K562 (cell line): ENCODE results near the gene MYMX. TPM values are rescaled to one million over a fixed set of nuclear protein-coding genes. Genes with fewer than 3 reads are reported as not detected.

Experiments used
- ATAC-seq: fragments of 200-7000 bp; cut with Tn5 transposase; 3 replicates; pipeline ENCODE4 v1.9.1; 2020; ENCODE audit warnings: moderate library complexity
- BruUV-seq: library from RNA; stranded (reverse); fragments of 400-500 nt; replicated peaks from 2 replicates; lab custom pipeline; 2021; lab: Mats Ljungman, UMichigan
- CTCF ChIA-PET: fragments of 300-600 bp; formaldehyde crosslinking; extraction: SDS; loops from one replicate; lab custom pipeline; 2021; ENCODE audit warnings: low intra/inter-chr PET ratio; lab: Yijun Ruan, JAX
- POLR2A ChIA-PET: fragments of 300-600, 350-650 bp; sonication (Branson Sonifier 250); formaldehyde crosslinking; extraction: SDS; loops from one replicate; lab custom pipeline; 2021; ENCODE audit warnings: antibody characterized with exemption, inconsistent platforms; lab: Yijun Ruan, JAX
- DNase-seq, 4 experiments: peaks; one replicate each; pipeline versions ENCODE4 v3.0.0 to v3.0.0-alpha.2; 2011 to 2018; ENCODE audit warnings: low spot score in 3 of 4, mixed read lengths in 3 of 4; ENCODE audit errors: extremely low read depth in 1 of 4
- FAIRE-seq: peaks from 2 replicates; lab custom pipeline; 2011; peaks lifted over from hg19 to GRCh38; lab: Jason Lieb, UNC
- H2AFZ ChIP-seq: 2 replicates; pipeline ENCODE4 v1.6.0; 2011; ENCODE audit warnings: low read depth, low read length, control low read depth, inconsistent platforms
- H3K27ac ChIP-seq: fragments of 200-600 bp; 3 replicates; pipeline ENCODE4 v1.8.0; 2011; ENCODE audit warnings: low read depth, mild to moderate bottlenecking, control low read depth, inconsistent platforms, low read length, moderate library complexity, mixed read lengths; ENCODE audit errors: extremely low read depth
- H3K27me3 ChIP-seq, 2 experiments: fragments of 300-600 bp in 1 of 2; 2 replicates in 1 of 2; 3 replicates in 1 of 2; pipeline versions ENCODE4 v1.6.0 to v1.8.0; 2011; ENCODE audit warnings: inconsistent platforms in 2 of 2, low read length in 2 of 2, mild to moderate bottlenecking in 1 of 2, mixed read lengths in 1 of 2, moderate library complexity in 1 of 2; ENCODE audit not compliant: control insufficient read depth in 2 of 2, insufficient read depth in 2 of 2
- H3K36me3 ChIP-seq: fragments of 300-600 bp; 3 replicates; pipeline ENCODE4 v1.8.0; 2011; ENCODE audit warnings: mild to moderate bottlenecking, low read length, inconsistent platforms; ENCODE audit not compliant: control insufficient read depth, insufficient read depth
- H3K4me1 ChIP-seq, 2 experiments: fragments of 200-600 bp in 1 of 2; replicated peaks in 1 of 2; 2 replicates in 1 of 2; 3 replicates in 1 of 2; pipeline versions ENCODE4 v1.5.1 to v1.8.0; 2011; ENCODE audit warnings: inconsistent platforms in 2 of 2, low read length in 2 of 2, mild to moderate bottlenecking in 1 of 2, mixed read lengths in 1 of 2, moderate library complexity in 1 of 2; ENCODE audit not compliant: control insufficient read depth in 2 of 2, insufficient read depth in 2 of 2
- H3K4me2 ChIP-seq: 2 replicates; pipeline ENCODE4 v1.6.1; 2011; ENCODE audit warnings: low read length, control low read depth, inconsistent platforms, mixed read lengths; ENCODE audit not compliant: insufficient read depth
- H3K4me3 ChIP-seq: fragments of 200-600 bp; sonication (generic), shearing (Covaris generic); 2 replicates; pipeline ENCODE4 v1.5.1; 2016; ENCODE audit warnings: control low read depth, inconsistent platforms
- H3K79me2 ChIP-seq: fragments of 200-600 bp; 3 replicates; pipeline ENCODE4 v1.8.0; 2011; ENCODE audit warnings: low read length, inconsistent platforms; ENCODE audit not compliant: control insufficient read depth, insufficient read depth
- H3K9ac ChIP-seq, 2 experiments: 2 replicates each; pipeline versions ENCODE4 v1.6.0 to v1.6.1; 2011; ENCODE audit warnings: low read depth in 2 of 2, low read length in 2 of 2, control low read depth in 1 of 2, inconsistent platforms in 1 of 2, mild to moderate bottlenecking in 1 of 2, mixed read lengths in 1 of 2; ENCODE audit not compliant: insufficient read depth in 1 of 2
- H3K9me1 ChIP-seq: one replicate; pipeline ENCODE4 v1.6.0; 2011; ENCODE audit warnings: inconsistent platforms, mild to moderate bottlenecking, low read length, moderate library complexity; ENCODE audit not compliant: control insufficient read depth, insufficient read depth
- H3K9me3 ChIP-seq: replicated peaks from 2 replicates; pipeline ENCODE4 v1.5.1; 2011; ENCODE audit warnings: low read depth, low read length, inconsistent platforms; ENCODE audit not compliant: control insufficient read depth, insufficient read depth
- H4K20me1 ChIP-seq: replicated peaks from 2 replicates; pipeline ENCODE4 v1.6.1; 2011; ENCODE audit warnings: low read length, inconsistent platforms, mixed read lengths; ENCODE audit not compliant: control insufficient read depth, insufficient read depth
- CREB1 ChIP-seq, 2 experiments: sonication (generic) in 1 of 2; formaldehyde crosslinking in 1 of 2; IDR thresholded peaks; 2 replicates each; pipeline versions ENCODE4 v1.6.1 to v1.8.0; 2012 to 2022; ENCODE audit warnings: inconsistent platforms in 1 of 2, mild to moderate bottlenecking in 1 of 2, missing genetic modification reagents in 1 of 2, moderate library complexity in 1 of 2
- HNRNPH1 ChIP-seq: fragments of 200-400 bp; formaldehyde crosslinking; optimal IDR thresholded peaks from 2 replicates; pipeline ENCODE3; 2017; ENCODE audit warnings: low read depth, mild to moderate bottlenecking, low read length, moderate library complexity
- KLF16 ChIP-seq: IDR thresholded peaks from 2 replicates; pipeline ENCODE4 v1.6.1; 2016; ENCODE audit warnings: antibody characterized with exemption
- MYBL2 ChIP-seq, 2 experiments: fragments of 450-650 bp in 1 of 2; sonication (generic) in 1 of 2; formaldehyde crosslinking in 1 of 2; IDR thresholded peaks; 2 replicates each; pipeline versions ENCODE4 v1.6.1 to v1.8.1; 2017 to 2022; ENCODE audit warnings: borderline replicate concordance in 1 of 2, inconsistent platforms in 1 of 2, low read depth in 1 of 2, mild to moderate bottlenecking in 1 of 2, missing genetic modification reagents in 1 of 2, moderate library complexity in 1 of 2
- TBP ChIP-seq: optimal IDR thresholded peaks from 2 replicates; pipeline ENCODE3; 2011; ENCODE audit warnings: low read depth, low read length, improper control_type of control experiment
- TEAD1 ChIP-seq, 2 experiments: fragments of 450-650 bp in 1 of 2; sonication (generic) in 1 of 2; formaldehyde crosslinking; IDR thresholded peaks; 2 replicates each; pipeline versions ENCODE4 v1.4.0 to v1.8.0; 2020 to 2022; ENCODE audit warnings: mild to moderate bottlenecking in 2 of 2, missing genetic modification reagents in 1 of 2
- ZNF124 ChIP-seq: sonication (generic); formaldehyde crosslinking; IDR thresholded peaks from 2 replicates; pipeline ENCODE4 v1.8.1; 2022; ENCODE audit warnings: missing genetic modification reagents
- ZNF232 ChIP-seq: sonication (generic); formaldehyde crosslinking; IDR thresholded peaks from 2 replicates; pipeline ENCODE4 v1.8.0; 2022; ENCODE audit warnings: mild to moderate bottlenecking, missing genetic modification reagents
- ZNF655 ChIP-seq: fragments of 250-450 bp; sonication (Bioruptor Pico); IDR thresholded peaks from 2 replicates; pipeline ENCODE4 v1.5.0; 2021
- WGBS: fragments of 100-300 bp; shearing (Covaris generic); methylation state at CpG from one replicate; pipeline ENCODE4 v1.1.6; 2016; ENCODE audit warnings: low coverage, mixed read lengths; ENCODE audit not compliant: insufficient coverage; ENCODE audit errors: missing lambda C conversion rate; 5-methylcytosine and 5-hydroxymethylcytosine counted together
- in situ Hi-C: fragments of 300-500 bp; cut with MboI; formaldehyde crosslinking; loops from 4 replicates; pipeline ENCODE4 v1.15.0; 2018; ENCODE audit warnings: inconsistent platforms, mixed read lengths
- intact Hi-C: fragments of 100-400 bp; cut with micrococcal nuclease; formaldehyde crosslinking; loops from 2 replicates; pipeline ENCODE4 v1.14.2; 2022
- polyA plus RNA-seq, 8 experiments: library from polyadenylated mRNA; depleted of rRNA in 4 of 8; stranded (reverse) in 5 of 8; unstranded in 3 of 8; fragments of >200 nt; fragmentation: Nextera tagmentation in 2 of 8; fragmentation: Illumina TruSeq in 1 of 8; extraction: Ambion mirVana in 2 of 8; extraction: Trizol in 1 of 8; gene quantifications; 2 replicates each; pipeline versions ENCODE4 v1.2.1 to v1.2.3, GENCODE V29; 2011 to 2014; ENCODE audit warnings: inconsistent platforms in 1 of 8, missing spikeins in 1 of 8
- total RNA-seq, 7 experiments: library from RNA; depleted of rRNA in 6 of 7; stranded (reverse); fragments of >200 nt in 6 of 7; fragmentation: Illumina TruSeq in 2 of 7; extraction: Trizol in 2 of 7; gene quantifications; 2 replicates each; pipeline versions ENCODE4 v1.2.1 to v1.2.3, GENCODE V29; 2011 to 2021; ENCODE audit warnings: low replicate concordance in 1 of 7
- TF ChIP-seq, protein P1 (sequence below): IDR thresholded peaks from 2 replicates; pipeline ENCODE4 v1.6.1; 2011; ENCODE audit not compliant: insufficient read length; ENCODE audit errors: extremely low read depth
- TF ChIP-seq, protein P2 (sequence below), 2 experiments: IDR thresholded peaks in 1 of 2; conservative IDR thresholded peaks in 1 of 2; 2 replicates each; pipeline ENCODE4 v1.6.1; 2016; ENCODE audit warnings: low read depth in 2 of 2, mild to moderate bottlenecking in 1 of 2, missing compliant biosample characterization in 1 of 2, missing genetic modification characterization in 1 of 2, moderate library complexity in 1 of 2
- TF ChIP-seq, protein P3 (sequence below): sonication (generic); formaldehyde crosslinking; IDR thresholded peaks from 2 replicates; pipeline ENCODE4 v1.8.0; 2022; ENCODE audit warnings: mild to moderate bottlenecking, missing genetic modification reagents

MYMX gene
- total and polyA plus RNA-seq, 9 of the 15 experiments (the other 6 are each of a cell fraction or from before 2014, with no cell fraction given), result 0.12 TPM; not detected in 8

GRCh38 chr6:44202332-44202971, 14.3 kb upstream of the MYMX start:
- intact Hi-C loops (no loop called here), in situ Hi-C loops (no loop called here)
- Histone ChIP-seq H3K27me3 (no peaks in the 10 kb centered on the region), H3K79me2 (no peaks in the 10 kb centered on the region), H3K27ac (no peak overlapping the region), H3K9me3 (no peaks in the 10 kb centered on the region), H3K4me1 (peaks cover 34 to 47% of the 10 kb centered on the region in 2 experiments), H4K20me1 (no peaks in the 10 kb centered on the region), H3K9me1 (no peaks in the 10 kb centered on the region), H3K36me3 (no peaks in the 10 kb centered on the region), H2AFZ (peak overlapping the region; percentile 91), H3K4me2 (0 out of 2 replicates have a peak overlapping the region, but pooled peaks have one; percentile 54), H3K4me3 (no peak overlapping the region), H3K9ac (peak overlapping the region; percentile 46 to 82; a peak in 2 of 4 replicates)
- FAIRE-seq, result no peak
- WGBS, result 90% methylated on average over 4 of the region's 4 CpGs
- no peak for ATAC-seq
- DNase-seq, result no peak
- BruUV-seq, result no TSS peak
- ChIA-PET POLR2A (interaction anchor here (0.9 to 3.0 kb wide), 6 partner anchors 10 to 52 kb away, joined by 3 to 23 read pairs (median 10); partner anchors contain the start of gene HSP90AB1), CTCF (no interaction called here)
- TF ChIP-seq ZNF655 (CRISPR knock-in tag) (no peak), ZNF232 (CRISPR knock-in tag) (no peak), ZNF124 (CRISPR knock-in tag) (no peak), CREB1 (IDR thresholded peaks at IDR 0.05) (no peak), CREB1 (CRISPR knock-in tag; IDR thresholded peaks at IDR 0.05) (no peak), TBP (no peak), HNRNPH1 (no peak), MYBL2 (IDR thresholded peaks at IDR 0.05; ENCODE audit: low read depth) (no peak), MYBL2 (CRISPR knock-in tag; IDR thresholded peaks at IDR 0.05; ENCODE audit: borderline replicate concordance) (no peak), KLF16 (no peak), TEAD1 (CRISPR knock-in tag; IDR thresholded peaks at IDR 0.05) (no peak)
- TF ChIP-seq, protein P1, sequence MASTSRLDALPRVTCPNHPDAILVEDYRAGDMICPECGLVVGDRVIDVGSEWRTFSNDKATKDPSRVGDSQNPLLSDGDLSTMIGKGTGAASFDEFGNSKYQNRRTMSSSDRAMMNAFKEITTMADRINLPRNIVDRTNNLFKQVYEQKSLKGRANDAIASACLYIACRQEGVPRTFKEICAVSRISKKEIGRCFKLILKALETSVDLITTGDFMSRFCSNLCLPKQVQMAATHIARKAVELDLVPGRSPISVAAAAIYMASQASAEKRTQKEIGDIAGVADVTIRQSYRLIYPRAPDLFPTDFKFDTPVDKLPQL, result no peak
- TF ChIP-seq, protein P2, sequence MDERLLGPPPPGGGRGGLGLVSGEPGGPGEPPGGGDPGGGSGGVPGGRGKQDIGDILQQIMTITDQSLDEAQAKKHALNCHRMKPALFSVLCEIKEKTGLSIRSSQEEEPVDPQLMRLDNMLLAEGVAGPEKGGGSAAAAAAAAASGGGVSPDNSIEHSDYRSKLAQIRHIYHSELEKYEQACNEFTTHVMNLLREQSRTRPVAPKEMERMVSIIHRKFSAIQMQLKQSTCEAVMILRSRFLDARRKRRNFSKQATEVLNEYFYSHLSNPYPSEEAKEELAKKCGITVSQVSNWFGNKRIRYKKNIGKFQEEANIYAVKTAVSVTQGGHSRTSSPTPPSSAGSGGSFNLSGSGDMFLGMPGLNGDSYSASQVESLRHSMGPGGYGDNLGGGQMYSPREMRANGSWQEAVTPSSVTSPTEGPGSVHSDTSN (CRISPR knock-in tag; IDR thresholded peaks at IDR 0.05; ENCODE audit: low read depth), result no peak
- TF ChIP-seq, protein P2 (tag; conservative IDR thresholded peaks at IDR 0.05; ENCODE audit: low read depth), result no peak
- TF ChIP-seq, protein P3, sequence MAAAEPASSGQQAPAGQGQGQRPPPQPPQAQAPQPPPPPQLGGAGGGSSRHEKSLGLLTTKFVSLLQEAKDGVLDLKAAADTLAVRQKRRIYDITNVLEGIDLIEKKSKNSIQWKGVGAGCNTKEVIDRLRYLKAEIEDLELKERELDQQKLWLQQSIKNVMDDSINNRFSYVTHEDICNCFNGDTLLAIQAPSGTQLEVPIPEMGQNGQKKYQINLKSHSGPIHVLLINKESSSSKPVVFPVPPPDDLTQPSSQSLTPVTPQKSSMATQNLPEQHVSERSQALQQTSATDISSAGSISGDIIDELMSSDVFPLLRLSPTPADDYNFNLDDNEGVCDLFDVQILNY, result no peak
